ENCODE measurements around the gene BCAR1. TPM values are rescaled to one million over a fixed set of nuclear protein-coding genes. Genes with fewer than 3 reads are reported as not detected.

Gene BCAR1
- total RNA-seq, 4 donors from 2014 or later: 51.1 to 89.9 (median 71.3) TPM

GRCh38 chr16:75264999-75265910 is 13.8 kb upstream of the BCAR1 start:
- 0 to 1% methylated on average over 10 to 13 of the region's 74 CpGs for WGBS, 2 donors
- Histone ChIP-seq H3K9me3 (no peaks in the 10 kb centered on the region), H3K4me3 (replicated peaks in 1 of 3) (peak overlapping the region; percentile 37 to 89 (median 46)), H3K36me3 (no peaks in the 10 kb centered on the region), H3K27me3 (no peaks in the 10 kb centered on the region), H3K27ac (peak overlapping the region; percentile 67 to 98 (median 94)), H3K4me1 (peaks cover 48 to 59% of the 10 kb centered on the region in 2 donors)
- peak; percentile 77 to 84 for DNase-seq
- intact Hi-C loops (cut with DNase I): no loop called here
- TF ChIP-seq, protein P1, sequence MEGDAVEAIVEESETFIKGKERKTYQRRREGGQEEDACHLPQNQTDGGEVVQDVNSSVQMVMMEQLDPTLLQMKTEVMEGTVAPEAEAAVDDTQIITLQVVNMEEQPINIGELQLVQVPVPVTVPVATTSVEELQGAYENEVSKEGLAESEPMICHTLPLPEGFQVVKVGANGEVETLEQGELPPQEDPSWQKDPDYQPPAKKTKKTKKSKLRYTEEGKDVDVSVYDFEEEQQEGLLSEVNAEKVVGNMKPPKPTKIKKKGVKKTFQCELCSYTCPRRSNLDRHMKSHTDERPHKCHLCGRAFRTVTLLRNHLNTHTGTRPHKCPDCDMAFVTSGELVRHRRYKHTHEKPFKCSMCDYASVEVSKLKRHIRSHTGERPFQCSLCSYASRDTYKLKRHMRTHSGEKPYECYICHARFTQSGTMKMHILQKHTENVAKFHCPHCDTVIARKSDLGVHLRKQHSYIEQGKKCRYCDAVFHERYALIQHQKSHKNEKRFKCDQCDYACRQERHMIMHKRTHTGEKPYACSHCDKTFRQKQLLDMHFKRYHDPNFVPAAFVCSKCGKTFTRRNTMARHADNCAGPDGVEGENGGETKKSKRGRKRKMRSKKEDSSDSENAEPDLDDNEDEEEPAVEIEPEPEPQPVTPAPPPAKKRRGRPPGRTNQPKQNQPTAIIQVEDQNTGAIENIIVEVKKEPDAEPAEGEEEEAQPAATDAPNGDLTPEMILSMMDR (IDR thresholded peaks at IDR 0.05): no peak
- peak in 1 of 2 donors; percentile 14 for TF ChIP-seq POLR2A (IDR thresholded peaks at IDR 0.05)

DNA sequence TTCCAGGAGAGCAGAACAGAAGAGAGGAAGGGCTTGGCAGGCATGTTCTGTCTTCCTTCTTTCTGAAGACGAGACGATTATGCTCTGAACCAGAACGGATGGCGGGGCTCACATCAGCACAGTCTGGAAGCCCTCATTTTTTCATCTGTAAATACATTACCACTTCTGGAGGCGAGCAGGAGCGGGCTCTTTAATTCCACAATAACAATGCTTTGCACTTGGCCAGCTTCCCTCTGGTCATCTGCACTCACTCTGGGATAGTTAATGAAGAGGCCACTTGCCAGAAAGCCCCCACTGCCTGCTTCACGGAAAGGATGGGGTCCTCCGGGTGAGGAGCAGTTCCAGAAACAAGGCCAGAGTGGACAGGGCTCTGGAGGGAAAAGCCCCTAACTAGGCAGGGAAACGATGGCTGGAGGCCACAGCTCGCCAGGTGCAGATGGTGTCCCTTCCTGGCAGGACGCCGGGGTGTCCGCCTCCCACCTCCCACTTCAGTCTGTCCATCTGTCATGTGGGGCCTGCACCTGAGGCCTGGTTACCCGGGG is 13.1 kb upstream of the BCAR1 start:
- peak in 1 of 2 donors; percentile 13 for TF ChIP-seq POLR2A (IDR thresholded peaks at IDR 0.05)
- TF ChIP-seq, protein P1 (IDR thresholded peaks at IDR 0.05): no peak
- intact Hi-C loops (cut with DNase I): no loop called here
- no peaks in the 10 kb centered on the region for H3K27me3 ChIP-seq
- no peaks in the 10 kb centered on the region for H3K36me3 ChIP-seq
- H3K4me3 ChIP-seq (replicated peaks in 1 of 3): peak overlapping the region; percentile 37 to 89 (median 46)
- H3K4me1 ChIP-seq: peaks cover 48 to 59% of the 10 kb centered on the region in 2 donors
- WGBS, 2 donors: 5 to 8% methylated on average over 12 to 13 of the region's 14 CpGs
- DNase-seq: peak; percentile 65 to 67
- H3K9me3 ChIP-seq: no peaks in the 10 kb centered on the region
- H3K27ac ChIP-seq: peak overlapping the region; percentile 67 to 98 (median 94)

DNA sequence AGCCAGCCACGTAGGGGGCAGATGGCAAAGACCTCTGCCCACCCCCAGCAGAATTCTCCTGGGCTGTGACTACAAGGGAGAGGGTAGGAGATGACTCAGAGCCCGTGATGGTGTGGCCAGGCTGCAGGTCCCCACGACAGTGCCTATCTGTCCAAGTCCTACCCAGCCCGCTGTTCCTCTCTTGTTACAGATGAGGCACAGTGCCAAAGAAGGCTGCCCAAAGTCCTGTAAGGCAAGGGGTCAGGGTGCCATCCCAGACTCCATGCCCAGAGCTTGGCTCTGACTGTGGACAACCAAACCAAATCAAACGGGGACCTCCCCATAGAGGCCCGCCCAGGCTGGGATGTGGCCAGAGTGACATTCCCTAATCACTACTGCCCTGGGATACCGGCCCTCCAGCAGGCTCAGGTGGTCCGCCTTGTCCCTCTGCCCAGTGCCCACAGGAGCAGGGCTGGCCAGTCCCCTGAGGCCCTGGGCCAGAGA is 12.6 kb upstream of the BCAR1 start:
- peak; percentile 38 to 48 for DNase-seq
- peaks cover 51 to 63% of the 10 kb centered on the region in 2 donors for H3K4me1 ChIP-seq

DNA sequence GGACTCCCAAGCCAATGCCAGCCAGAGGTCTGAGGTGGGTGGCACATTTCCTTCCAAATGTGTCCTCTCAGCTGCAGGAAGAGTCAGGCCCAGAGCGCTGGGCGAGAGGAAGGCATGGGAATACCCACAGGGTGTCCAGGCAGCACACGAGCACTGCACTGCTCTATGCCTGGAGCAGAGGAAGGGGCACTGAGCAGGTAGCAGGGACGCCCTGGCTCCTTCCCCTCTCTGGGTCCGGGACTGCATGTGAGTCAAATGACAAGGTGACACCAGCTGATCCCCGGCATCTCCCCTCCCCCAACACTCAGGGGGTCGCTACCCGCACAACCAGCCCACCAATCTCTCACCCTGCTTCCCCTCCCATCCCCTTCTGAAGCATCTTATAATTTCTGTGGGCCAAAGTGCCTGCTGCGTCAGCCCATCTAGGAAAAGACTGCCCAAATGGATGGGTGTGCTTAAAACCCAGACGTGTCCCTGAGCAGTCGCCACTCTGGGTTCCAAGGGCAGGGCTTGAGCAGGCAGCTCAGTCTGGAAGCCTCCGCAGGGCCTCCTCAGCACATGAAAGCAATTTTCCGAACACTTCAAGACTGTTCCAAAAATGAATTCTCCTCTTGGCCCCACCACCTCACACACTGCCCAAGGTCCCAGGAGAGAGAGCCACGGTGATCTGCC is 12.0 kb upstream of the BCAR1 start:
- Histone ChIP-seq H3K27ac (peak overlapping the region in 2 of 3 donors; percentile 94 to 98), H3K4me3 (replicated peaks in 1 of 3) (peak overlapping the region in 1 of 3 donors; percentile 89), H3K9me3 (no peaks in the 10 kb centered on the region), H3K4me1 (peaks cover 57 to 68% of the 10 kb centered on the region in 2 donors), H3K36me3 (no peaks in the 10 kb centered on the region), H3K27me3 (no peaks in the 10 kb centered on the region)
- 63 to 73% methylated on average over 10 to 13 of the region's 14 CpGs for WGBS, 2 donors
- no peak for DNase-seq
- TF ChIP-seq, protein P1 (IDR thresholded peaks at IDR 0.05): no peak
- TF ChIP-seq POLR2A (IDR thresholded peaks at IDR 0.05): no peak
- intact Hi-C loops (cut with DNase I): no loop called here

More for the DNA sequence above, 12.6 kb upstream of the BCAR1 start:
- Histone ChIP-seq H3K27ac (peak overlapping the region; percentile 67 to 98 (median 94)), H3K27me3 (no peaks in the 10 kb centered on the region), H3K36me3 (no peaks in the 10 kb centered on the region), H3K9me3 (no peaks in the 10 kb centered on the region), H3K4me3 (replicated peaks in 1 of 3) (peak overlapping the region in 1 of 3 donors; percentile 89)
- TF ChIP-seq, protein P1 (IDR thresholded peaks at IDR 0.05): peak in 1 of 6 experiments; percentile 7
- TF ChIP-seq POLR2A (IDR thresholded peaks at IDR 0.05): no peak
- WGBS, 2 donors: 18 to 24% methylated on average over 5 to 6 of the region's 8 CpGs
- intact Hi-C loops (cut with DNase I): no loop called here
